ENCODE results near the gene ACOT6.

- no peak for TF ChIP-seq CTCF (IDR thresholded peaks at IDR 0.05)
- no peak for TF ChIP-seq POLR2AphosphoS5 (IDR thresholded peaks at IDR 0.05)
- no peak for TF ChIP-seq POLR2A (IDR thresholded peaks at IDR 0.05)
These were observed 13.4 kb downstream of the ACOT6 start for GRCh38 chr14:73625706-73626105.
